CD4-positive, alpha-beta T cell treated with Interleukin-4 for 1 hour (primary cell): Measurements from ENCODE around the gene SLC12A6.
A peak's percentile ranks its signal among the peaks of the same experiment; 100 is the strongest.
"Not testable (repeated sequence)": the region's sequence is repeated elsewhere in the genome, so short reads cannot be mapped to it uniquely, and the experiment has no call there.

Experiments
- DNase-seq, 2 donors: peaks; one replicate each; pipeline ENCODE4 v3.0.0-alpha.2; 2020 to 2022

Gene SLC12A6

DNA sequence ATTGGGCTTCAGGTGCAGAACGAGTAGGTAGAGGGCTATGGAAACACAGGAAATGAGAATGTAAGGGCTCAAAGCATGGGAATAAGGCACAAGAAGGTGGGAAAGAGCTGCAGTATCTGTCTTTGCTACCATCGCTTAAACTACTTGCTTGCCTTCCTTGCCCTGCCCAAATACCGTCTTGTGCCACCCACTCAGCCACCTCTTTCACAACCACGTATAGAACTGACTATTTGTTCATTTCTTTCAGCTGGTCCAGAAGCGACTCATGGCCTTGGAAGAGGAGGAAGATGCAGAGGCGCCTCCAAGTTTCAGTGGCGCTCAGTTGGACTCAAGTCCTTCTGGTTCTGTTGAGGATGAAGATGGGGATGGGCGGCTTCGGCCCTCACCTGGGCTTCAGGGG lies 17.7 kb upstream of the SLC12A6 start:
- no peak for DNase-seq

DNA sequence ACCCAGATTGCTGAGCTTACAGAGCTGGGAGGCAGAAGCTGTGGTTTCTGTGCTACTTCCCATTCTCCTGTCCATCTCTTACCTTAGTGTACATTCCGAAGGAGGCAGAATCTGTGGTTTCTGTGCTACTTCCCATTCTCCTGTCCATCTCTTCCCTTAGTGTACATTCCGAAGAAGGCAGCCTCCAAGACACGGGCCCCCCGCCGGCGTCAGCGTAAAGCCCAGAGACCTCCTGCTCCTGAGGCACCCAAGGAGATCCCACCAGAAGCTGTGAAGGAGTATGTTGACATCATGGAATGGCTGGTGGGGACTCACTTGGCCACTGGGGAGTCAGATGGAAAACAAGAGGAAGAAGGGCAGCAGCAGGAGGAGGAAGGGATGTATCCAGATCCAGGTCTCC lies 16.7 kb upstream of the SLC12A6 start:
- no peak for DNase-seq

DNA sequence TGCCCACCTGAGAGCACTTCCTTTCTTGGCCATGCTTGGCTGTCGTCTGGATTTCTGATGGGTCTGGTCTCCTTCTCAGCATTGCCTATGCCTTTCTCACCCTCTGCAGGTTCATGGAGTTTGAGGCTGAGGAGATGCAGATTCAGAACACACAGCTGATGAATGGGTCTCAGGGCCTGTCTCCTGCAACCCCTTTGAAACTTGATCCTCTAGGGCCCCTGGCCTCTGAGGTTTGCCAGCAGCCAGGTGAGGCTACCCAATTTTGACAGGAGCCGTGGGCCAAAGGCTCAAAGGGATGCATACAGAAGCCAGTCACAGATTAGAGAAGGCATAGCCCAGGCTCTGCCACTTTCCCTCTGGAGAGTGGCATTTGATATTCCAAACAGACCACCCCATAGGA lies 16.0 kb upstream of the SLC12A6 start:
- no peak for DNase-seq

DNA sequence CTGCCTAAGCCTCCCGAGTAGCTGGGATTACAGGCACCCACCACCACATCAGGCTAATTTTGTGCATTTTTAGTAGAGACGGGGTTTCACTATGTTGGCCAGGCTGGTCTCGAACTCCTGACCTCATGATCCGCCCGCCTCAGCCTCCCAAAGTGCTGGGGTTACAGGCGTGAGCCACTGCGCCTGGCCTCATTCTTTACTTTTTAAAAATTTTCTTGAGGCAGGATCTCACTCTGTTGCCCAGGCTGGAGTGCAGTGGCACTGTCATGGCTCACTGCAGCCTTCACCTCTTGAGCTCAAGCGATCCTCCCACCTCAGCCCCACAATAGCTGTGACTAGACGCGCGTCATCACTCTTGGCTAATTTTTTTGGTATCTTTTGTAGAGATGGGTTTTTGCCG lies 15.4 kb upstream of the SLC12A6 start:
- not testable (repeated sequence) for DNase-seq

DNA sequence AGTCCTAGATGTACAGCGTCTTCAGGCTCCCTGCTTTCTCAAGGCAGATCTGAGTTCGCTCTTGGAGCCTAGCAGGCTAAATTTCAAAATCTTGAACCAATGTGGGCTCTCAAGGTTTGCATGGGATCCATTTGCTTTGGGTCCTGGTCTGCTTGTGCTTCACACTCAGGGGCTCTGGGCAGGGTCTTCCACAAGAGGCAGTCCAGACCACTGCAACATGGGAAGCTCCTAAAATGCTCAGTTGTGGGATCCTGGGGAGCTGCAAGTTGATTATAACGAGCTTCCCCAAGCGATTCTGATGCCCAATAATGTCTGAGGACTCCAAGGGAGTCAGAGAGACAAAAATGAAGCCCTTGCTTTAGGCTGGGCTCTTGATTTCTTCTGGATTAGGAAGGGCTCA lies 12.2 kb upstream of the SLC12A6 start:
- DNase-seq, result no peak

DNA sequence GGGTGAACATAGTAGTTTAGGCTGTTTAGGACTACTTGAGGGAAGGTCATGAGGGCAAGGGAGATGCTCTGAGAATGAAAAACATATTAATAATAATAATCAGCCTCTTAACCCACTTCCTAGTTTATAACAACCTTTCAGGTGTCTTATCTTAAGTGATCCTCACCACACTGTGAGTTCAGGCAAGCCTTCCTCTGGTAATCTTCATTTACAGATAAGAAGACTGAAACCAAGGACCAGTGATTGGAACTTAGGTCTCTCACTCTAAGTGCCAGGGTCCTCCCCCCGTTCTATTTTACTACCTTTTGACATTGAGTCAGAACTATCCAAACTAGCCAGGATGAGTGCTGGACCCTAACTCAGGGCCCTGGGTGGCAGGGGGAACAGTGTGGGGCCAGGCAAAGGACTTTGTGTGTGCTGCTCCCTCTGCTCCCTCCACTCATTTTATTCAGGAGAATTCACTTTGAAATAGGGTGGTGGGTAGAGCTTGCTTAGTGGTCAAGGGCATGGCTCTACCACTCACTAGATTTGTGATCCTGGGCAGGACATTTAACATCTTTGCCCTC lies 11.2 kb upstream of the SLC12A6 start:
- no peak for DNase-seq

DNA sequence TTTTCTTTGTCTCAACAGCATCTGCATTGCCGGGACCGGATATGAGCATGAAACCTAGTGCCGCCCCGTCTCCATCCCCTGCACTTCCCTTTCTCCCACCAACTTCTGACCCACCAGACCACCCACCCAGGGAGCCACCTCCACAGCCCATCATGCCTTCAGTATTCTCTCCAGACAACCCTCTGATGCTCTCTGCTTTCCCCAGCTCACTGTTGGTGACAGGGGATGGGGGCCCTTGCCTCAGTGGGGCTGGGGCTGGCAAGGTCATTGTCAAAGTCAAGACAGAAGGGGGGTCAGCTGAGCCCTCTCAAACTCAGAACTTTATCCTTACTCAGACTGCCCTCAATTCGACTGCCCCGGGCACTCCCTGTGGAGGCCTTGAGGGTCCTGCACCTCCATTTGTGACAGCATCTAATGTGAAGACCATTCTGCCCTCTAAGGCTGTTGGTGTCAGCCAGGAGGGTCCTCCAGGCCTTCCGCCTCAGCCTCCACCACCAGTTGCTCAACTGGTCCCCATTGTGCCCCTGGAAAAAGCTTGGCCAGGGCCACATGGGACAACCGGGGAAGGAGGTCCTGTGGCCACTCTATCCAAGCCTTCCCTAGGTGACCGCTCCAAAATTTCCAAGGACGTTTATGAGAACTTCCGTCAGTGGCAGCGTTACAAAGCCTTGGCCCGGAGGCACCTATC lies 10.5 kb upstream of the SLC12A6 start:
- DNase-seq, result no peak

DNA sequence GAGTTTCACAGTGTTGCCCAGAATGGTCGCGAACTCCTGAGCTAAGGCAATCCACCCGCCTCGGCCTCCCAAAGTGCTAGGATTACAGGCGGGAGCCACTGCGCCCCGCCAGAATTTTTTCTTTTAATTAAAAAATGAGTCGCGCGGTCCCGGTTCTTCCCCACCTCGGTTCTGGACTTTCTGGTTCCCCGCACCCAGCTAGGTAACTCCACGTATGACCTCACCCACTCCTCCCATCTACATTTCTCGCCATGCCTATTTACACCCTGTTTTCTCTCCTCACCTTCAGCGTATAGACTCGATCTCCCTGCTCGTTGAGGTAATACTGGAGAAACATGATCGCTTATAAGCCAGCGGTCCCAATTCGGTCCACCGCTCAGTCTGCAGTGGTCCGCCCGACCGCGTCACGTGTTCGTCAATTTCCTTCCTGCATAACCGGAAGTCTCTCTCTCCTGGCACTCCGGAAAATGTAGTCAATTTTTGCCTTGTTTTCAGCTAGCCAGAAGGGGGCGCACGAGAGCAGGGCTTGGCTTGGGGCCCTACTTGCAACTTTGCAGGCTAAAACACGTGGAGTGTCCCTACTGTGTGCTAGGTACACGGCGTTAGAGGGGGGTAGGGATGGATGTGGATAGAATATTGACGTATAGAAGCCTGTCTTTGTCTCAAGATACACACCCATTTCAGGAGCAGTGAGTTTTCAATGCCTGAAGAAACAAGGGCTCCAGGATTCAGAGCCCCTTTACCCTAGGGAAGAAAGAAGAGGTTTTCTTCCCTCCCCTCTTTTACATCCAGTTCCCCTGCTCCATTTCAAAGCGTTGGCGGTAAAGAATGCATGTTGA lies 5.4 kb upstream of the SLC12A6 start, which contains the start of the genes NOP10 and NUTM1:
TSS of gene NOP10 (minus strand) at position 400 of the 839 bp plus-strand sequence. CDS start at position 337, 63 bp downstream.
TSS of gene NUTM1 (plus strand) at position 579 of the 839 bp plus-strand sequence. CDS start 382 bp downstream, outside the sequence.
- peak; percentile 93 to 95 for DNase-seq

DNA sequence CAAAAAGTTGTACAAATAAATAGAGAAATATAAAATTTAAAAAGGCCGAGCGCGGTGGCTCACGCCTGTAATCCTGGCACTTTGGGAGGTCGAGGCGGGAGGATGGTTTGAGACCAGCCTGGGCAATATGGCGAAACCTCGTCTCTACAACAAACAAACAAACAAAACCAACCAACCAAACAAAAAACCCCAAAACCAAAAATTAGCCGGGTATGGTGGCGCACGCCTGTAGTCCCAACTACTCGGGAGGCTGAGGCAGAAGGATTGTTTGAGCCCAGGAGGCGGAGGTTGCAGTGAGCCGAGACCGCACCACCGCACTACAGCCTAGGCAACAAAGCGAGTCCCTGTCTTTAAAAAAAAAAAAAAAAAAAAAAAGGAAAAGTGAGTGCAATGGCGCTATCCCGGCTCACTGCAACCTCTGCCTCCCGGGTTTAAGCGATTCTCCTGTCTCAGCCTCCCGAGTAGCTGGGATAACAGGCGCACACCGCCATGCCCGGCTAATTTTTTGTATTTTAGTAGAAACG lies 4.7 kb upstream of the SLC12A6 start:
- DNase-seq, result peak in 1 of 2 donors; percentile 38

DNA sequence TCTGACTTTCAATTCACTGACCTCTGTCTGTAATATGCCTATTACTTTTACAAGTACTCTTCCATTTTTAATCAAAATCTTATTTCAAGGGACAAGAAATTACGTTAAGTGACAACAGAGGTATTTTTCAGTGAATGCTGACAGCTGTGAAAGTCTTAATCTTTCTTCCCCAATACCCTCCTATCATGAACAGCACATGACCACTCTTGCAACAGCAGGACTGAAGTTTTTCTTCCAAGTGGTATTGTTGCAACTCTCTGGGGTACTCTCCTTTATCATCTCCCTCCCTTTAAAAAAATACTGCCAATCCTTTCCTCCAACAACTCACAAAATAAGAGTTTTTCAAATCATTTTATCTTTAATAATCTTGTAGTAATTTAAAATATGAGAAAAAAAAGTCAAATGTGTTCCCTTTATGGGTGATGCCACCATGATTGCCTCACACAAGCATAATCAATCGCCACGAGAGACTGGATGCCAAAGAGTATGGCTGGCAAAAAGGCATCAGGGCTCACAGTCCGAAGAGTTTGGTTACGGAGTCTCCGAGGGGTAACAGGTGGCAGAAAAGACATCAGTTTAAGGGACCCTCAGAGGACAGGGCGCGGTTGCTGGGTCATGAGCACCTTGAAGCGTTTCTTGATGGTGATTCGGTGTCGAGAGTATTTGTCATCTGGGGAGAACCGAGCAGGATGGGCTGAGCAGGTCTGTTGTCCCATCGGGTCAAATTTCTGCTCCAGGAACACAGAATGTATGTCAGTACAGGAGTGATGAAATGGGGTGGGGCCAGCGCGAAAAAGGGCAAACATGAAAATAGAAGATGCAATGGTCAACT lies 4.0 kb upstream of the SLC12A6 start:
- no peak for DNase-seq

DNA sequence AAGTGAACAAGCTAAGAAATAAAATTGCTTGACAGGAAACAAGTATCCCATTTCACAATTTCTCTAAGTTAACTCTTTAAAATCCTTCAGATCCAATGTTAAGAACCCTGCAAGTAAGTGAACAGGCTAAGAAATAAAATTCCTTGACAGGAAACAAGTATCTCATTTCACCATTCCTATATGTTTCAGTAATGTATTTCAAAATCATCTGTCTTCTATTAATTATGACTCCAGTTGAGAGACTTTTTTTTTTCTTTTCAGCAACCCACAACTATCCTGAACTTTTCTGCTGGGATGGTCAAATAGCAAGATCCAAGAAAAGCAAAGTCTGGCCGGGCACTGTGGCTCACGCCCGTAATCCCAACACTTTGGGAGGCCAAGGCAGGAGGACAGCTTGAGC lies 2.4 kb upstream of the SLC12A6 start:
- no peak for DNase-seq

DNA sequence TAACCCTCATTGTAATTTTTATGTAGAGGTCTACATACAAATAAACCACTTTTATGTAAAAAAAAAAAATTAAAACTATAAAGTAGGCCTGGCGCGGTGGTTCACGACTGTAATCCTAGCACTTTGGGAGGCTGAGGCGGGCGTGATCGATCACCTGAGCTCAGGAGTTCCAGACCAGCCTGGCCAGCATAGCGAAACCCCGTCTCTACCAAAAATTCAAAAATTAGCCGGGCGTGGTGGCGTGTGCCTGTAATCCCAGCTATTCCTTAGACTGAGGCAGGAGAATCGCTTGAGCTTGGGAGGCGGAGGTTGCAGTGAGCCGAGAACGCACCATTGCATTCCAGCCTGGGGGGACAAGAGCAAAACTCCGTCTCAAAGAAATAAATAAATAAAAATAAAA lies 766 bp upstream of the SLC12A6 start:
- no peak for DNase-seq

DNA sequence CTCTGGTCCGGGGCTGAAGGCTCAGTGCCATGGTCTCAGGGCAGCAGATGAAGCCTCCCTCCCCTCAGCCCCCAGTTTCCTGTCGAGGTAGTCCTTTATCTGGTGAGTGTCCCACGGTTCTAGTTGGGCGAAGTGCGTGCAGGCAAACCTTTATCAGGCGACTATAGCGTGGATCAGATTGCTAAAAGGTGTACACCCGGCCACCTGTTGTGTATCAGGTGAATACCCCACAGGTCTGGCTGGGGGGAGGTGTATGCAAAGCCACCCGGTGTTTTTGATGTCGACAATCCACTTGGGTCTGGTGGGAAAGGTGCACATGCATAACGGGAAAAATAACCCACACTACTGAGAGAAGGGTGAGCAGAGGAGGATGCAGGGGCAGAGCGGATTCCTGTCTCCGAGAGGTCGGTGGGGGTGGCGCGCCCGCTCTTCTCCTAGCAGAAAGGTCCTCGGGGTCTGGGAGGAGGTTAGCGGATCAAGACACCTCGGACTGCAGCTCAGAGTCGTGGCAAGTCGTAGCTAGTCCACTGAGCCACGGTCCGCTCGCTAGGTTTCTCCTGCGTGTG lies 507 bp downstream of the SLC12A6 start:
- DNase-seq, result peak; percentile 28 to 36

DNA sequence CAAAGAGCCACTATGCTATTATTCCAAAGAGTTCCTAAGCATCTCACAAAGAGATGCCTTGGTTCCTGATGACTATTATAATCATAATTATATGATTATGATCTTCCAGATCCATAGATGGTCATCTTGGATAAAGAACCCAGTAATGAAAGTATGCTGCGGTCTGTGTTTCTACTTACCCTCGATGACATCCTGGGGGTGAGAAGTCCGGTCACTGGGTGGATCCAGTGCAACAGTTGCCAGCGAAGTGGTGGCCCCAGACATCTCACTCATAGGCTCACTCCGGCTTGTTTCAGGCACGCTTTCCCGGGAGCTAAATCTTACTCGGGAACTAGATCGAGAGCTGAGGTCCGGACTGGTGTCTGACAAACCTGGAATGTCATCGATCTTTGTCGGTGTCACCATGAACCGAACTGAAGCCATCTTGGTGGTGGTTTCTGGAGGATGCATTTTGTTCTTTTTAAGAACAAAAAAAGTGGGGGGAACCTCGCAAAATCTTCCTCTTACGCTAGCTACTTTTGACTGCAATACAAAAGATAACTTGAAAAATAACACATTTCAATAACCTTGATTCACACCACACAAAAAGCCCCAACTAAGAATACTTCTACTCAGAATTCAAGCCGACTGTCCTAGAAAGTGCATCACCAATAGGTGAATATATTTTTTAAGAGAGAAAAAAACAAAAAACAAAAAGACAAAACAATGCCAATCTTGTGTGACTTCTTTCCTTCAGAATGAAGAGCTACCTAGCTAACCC lies 1.2 kb downstream of the SLC12A6 start:
- DNase-seq, result peak in 1 of 2 donors; percentile 31

DNA sequence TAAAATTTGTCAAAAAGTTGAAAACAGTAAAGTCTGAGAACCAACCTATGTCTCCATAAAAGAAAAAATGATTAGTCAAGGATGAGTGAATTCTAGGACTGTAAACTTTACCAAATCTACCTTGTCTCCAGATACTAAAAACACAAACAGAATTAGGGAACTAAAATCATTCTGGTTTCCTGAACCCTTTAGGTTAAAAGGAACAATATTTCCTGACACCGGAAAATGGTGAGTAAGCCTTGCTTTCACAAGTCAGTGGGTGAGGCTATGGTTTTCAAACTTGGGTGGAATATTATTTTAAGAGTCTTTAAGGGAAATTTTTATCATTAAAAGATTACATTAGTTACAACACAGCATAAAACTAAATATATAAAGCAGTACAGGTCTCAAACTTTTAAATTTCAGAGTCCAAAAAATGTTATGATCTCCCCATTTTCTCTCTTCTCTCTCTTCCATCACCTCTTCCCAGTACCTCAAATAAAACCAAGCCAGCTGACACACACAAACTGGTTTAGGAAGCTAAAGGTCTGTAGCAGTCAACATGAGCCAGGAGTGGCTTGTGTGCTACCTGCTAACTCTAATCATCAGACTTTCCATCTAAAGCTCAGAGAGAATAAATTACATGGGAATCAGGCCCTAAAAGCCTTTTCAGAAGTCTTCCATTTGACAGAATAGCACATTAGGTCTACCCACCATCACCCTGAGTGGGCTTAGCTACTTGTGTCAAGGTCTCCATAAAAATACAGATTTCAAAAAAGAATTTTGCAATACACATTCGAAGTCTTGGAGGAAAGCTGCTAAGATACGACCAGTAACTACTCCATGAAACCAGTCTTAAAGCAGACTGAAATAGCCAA lies 2.2 kb downstream of the SLC12A6 start:
- DNase-seq, result peak in 1 of 2 donors; percentile 53

DNA sequence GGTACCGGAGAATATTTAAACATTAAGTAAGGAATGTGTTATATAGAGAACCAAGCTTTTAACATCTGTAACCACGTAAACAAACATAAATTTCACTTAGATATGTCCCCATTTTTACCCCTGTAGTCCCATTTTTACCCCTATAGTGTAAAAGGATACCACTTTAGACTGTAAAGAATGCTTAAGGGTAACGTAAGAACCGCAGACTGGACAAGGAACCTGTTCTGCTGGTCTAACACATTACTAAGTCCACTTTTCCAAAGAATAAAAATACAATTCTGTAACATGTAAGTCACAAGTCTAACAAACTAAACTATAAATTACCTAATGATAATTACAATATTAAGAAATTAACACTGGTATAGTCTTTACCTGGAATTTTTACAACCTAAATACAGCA lies 2.9 kb downstream of the SLC12A6 start:
- peak in 1 of 2 donors; percentile 11 for DNase-seq

DNA sequence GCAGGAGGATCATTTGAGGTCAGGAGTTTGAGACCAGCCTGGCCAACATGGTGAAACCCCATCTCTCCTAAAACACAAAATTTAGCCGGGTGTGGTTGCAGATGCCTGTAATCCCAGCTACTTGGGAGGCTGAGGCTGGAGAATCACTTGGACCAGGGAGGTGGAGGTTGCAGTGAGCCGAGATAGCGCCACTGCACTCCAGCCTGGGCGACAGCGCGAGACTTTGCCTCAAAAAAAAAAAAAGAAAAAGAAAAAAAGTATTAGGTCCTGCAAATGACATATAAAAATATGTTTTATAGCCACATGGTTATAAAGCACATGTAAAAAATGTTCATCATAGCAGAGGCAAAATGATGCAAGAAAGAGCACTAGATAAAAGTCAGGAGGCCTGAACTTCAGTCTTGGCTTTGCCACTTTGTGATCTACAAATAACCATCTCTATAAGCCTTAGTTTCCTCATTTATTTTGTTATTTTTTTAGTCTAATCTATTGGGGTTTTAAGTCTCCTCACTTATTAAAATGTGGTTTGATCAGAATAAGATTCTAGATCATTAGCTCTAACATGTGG lies 4.9 kb downstream of the SLC12A6 start:
- no peak for DNase-seq

DNA sequence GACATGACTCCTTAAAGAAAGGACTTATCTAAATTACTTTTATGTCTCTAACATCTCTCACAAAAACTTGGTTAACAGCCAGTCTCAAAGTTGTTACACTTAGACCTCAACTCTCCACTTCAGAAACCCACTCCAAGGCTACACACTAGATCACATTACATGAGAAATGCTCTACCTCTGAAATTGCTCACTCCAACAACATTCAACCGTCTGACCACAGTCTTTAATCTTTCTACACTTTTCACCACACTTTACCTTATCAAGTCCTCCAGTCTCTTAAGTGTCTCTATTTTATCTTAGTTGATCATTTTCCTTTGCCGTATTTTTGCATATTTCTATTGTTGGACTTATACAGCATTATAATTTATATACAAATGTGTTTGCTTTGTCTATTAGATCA lies 5.8 kb downstream of the SLC12A6 start:
- DNase-seq, result peak in 1 of 2 donors; percentile 73

DNA sequence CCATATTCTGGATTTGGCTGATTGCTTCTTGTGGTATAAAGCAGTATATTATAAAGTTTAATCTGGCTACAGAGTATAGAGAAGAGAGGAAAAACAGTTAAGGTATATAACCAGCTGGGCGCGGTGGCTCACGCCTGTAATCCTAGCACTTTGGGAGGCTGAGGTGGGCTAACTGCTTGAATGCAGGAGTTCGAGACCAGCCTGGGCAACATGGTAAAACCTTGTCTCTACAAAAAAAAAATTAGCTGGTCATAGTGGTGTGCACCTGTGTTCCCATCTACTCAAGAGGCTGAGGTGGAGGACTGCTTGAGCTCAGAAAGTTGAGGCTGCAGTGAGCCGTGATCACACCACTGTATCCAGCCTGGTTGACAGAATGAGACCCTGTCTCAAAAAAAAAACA lies 7.3 kb downstream of the SLC12A6 start:
- DNase-seq, result no peak

DNA sequence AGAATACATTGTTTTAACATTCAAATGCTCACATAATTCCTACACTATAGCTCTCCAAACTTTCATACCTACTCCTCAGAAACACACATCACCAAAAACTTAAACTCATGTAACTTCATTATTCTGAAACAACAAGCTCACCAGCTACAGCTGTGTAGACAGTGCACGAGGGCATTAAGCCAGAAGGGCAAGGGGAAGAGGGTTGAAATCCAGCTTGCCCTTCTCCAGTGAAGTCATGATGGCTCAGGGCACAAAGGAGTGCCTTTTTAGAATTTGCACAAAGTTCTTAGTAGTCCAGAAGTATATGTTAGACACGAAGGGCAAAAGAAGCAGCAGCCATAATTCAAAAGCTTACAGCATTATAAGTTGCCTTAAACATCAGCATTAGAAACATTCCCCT lies 8.6 kb downstream of the SLC12A6 start:
- DNase-seq, result no peak
